WTC11 (cell line): ENCODE data around the gene CTIF.

Source experiments
- CBFB ChIP-seq: sonication (generic); formaldehyde crosslinking; IDR thresholded peaks from 2 replicates; pipeline ENCODE4 v1.8.1; 2022; ENCODE audit warnings: mild to moderate bottlenecking, low read depth, missing genetic modification reagents
- ESRRA ChIP-seq: sonication (generic); formaldehyde crosslinking; IDR thresholded peaks from 2 replicates; pipeline ENCODE4 v1.8.1; 2022; ENCODE audit warnings: mild to moderate bottlenecking, missing genetic modification reagents, borderline replicate concordance
- FOXK1 ChIP-seq: sonication (generic); formaldehyde crosslinking; IDR thresholded peaks from 2 replicates; pipeline ENCODE4 v1.8.0; 2022; ENCODE audit warnings: mild to moderate bottlenecking, moderate library complexity, missing genetic modification reagents
- JUN ChIP-seq: sonication (generic); formaldehyde crosslinking; IDR thresholded peaks from 2 replicates; pipeline ENCODE4 v1.8.0; 2023; ENCODE audit warnings: mild to moderate bottlenecking, missing genetic modification reagents
- ZNF138 ChIP-seq: sonication (generic); formaldehyde crosslinking; conservative IDR thresholded peaks from 2 replicates; pipeline ENCODE4 v1.8.1; 2022; ENCODE audit warnings: mild to moderate bottlenecking, moderate library complexity, missing genetic modification reagents
- TF ChIP-seq, protein P1 (sequence below): sonication (generic); formaldehyde crosslinking; IDR thresholded peaks from 2 replicates; pipeline ENCODE4 v1.8.0; 2022; ENCODE audit warnings: mild to moderate bottlenecking, missing genetic modification reagents
- TF ChIP-seq, protein P2 (sequence below): fragments of 200-600 bp; IDR thresholded peaks from 2 replicates; pipeline ENCODE4 v1.8.0; 2022; ENCODE audit warnings: antibody characterized with exemption
- TF ChIP-seq, protein P3 (sequence below): sonication (generic); formaldehyde crosslinking; IDR thresholded peaks from 2 replicates; pipeline ENCODE4 v1.8.1; 2022; ENCODE audit warnings: low read depth, missing genetic modification reagents, borderline replicate concordance
- TF ChIP-seq, protein P4 (sequence below): sonication (generic); formaldehyde crosslinking; IDR thresholded peaks from 2 replicates; pipeline ENCODE4 v1.8.0; 2022; ENCODE audit warnings: mild to moderate bottlenecking, missing genetic modification reagents
- TF ChIP-seq, protein P5 (sequence below): sonication (generic); formaldehyde crosslinking; conservative IDR thresholded peaks from 2 replicates; pipeline ENCODE4 v1.8.1; 2022; ENCODE audit warnings: mild to moderate bottlenecking, missing genetic modification reagents
- TF ChIP-seq, protein P6 (sequence below): sonication (generic); formaldehyde crosslinking; IDR thresholded peaks from 2 replicates; pipeline ENCODE4 v1.8.1; 2023; ENCODE audit warnings: mild to moderate bottlenecking, missing genetic modification reagents, moderate library complexity
- TF ChIP-seq, protein P7 (sequence below): sonication (generic); formaldehyde crosslinking; IDR thresholded peaks from 2 replicates; pipeline ENCODE4 v1.8.0; 2022; ENCODE audit warnings: mild to moderate bottlenecking, missing genetic modification reagents

DNA sequence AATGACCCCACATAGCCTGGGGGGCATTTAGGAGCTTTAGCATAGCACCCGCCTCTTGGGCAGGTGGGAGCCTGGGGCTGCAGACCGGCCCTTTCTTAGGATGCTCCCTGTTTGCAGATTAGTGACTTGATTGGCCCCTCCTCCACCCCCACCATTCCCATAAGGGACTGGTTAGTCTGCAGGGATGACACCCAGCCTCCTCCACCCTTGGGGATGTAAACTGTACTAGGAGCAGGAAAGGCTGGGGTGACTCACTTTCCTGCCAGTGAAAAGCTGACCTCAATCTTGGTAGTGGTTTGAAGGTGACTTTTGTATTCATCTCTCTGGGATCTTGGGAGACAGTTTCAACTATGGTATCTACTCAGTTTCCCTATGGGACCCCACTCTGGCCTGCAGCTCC, 24.2 kb downstream of the CTIF start:
- TF ChIP-seq, protein P1, sequence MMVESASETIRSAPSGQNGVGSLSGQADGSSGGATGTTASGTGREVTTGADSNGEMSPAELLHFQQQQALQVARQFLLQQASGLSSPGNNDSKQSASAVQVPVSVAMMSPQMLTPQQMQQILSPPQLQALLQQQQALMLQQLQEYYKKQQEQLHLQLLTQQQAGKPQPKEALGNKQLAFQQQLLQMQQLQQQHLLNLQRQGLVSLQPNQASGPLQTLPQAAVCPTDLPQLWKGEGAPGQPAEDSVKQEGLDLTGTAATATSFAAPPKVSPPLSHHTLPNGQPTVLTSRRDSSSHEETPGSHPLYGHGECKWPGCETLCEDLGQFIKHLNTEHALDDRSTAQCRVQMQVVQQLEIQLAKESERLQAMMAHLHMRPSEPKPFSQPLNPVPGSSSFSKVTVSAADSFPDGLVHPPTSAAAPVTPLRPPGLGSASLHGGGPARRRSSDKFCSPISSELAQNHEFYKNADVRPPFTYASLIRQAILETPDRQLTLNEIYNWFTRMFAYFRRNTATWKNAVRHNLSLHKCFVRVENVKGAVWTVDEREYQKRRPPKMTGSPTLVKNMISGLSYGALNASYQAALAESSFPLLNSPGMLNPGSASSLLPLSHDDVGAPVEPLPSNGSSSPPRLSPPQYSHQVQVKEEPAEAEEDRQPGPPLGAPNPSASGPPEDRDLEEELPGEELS (CRISPR knock-in tag) = no peak
- TF ChIP-seq, protein P2, sequence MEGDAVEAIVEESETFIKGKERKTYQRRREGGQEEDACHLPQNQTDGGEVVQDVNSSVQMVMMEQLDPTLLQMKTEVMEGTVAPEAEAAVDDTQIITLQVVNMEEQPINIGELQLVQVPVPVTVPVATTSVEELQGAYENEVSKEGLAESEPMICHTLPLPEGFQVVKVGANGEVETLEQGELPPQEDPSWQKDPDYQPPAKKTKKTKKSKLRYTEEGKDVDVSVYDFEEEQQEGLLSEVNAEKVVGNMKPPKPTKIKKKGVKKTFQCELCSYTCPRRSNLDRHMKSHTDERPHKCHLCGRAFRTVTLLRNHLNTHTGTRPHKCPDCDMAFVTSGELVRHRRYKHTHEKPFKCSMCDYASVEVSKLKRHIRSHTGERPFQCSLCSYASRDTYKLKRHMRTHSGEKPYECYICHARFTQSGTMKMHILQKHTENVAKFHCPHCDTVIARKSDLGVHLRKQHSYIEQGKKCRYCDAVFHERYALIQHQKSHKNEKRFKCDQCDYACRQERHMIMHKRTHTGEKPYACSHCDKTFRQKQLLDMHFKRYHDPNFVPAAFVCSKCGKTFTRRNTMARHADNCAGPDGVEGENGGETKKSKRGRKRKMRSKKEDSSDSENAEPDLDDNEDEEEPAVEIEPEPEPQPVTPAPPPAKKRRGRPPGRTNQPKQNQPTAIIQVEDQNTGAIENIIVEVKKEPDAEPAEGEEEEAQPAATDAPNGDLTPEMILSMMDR = no peak
- no peak for TF ChIP-seq ZNF138 (CRISPR knock-in tag)
- TF ChIP-seq ESRRA (CRISPR knock-in tag) = no peak
- TF ChIP-seq CBFB (CRISPR knock-in tag) = no peak
- TF ChIP-seq FOXK1 = no peak
- TF ChIP-seq, protein P3, sequence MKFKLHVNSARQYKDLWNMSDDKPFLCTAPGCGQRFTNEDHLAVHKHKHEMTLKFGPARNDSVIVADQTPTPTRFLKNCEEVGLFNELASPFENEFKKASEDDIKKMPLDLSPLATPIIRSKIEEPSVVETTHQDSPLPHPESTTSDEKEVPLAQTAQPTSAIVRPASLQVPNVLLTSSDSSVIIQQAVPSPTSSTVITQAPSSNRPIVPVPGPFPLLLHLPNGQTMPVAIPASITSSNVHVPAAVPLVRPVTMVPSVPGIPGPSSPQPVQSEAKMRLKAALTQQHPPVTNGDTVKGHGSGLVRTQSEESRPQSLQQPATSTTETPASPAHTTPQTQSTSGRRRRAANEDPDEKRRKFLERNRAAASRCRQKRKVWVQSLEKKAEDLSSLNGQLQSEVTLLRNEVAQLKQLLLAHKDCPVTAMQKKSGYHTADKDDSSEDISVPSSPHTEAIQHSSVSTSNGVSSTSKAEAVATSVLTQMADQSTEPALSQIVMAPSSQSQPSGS (CRISPR knock-in tag) = no peak
- TF ChIP-seq, protein P4, sequence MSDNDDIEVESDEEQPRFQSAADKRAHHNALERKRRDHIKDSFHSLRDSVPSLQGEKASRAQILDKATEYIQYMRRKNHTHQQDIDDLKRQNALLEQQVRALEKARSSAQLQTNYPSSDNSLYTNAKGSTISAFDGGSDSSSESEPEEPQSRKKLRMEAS (CRISPR knock-in tag) = no peak
- TF ChIP-seq JUN = no peak
- TF ChIP-seq, protein P5, sequence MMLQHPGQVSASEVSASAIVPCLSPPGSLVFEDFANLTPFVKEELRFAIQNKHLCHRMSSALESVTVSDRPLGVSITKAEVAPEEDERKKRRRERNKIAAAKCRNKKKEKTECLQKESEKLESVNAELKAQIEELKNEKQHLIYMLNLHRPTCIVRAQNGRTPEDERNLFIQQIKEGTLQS = no peak
- TF ChIP-seq, protein P6, sequence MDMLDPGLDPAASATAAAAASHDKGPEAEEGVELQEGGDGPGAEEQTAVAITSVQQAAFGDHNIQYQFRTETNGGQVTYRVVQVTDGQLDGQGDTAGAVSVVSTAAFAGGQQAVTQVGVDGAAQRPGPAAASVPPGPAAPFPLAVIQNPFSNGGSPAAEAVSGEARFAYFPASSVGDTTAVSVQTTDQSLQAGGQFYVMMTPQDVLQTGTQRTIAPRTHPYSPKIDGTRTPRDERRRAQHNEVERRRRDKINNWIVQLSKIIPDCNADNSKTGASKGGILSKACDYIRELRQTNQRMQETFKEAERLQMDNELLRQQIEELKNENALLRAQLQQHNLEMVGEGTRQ (CRISPR knock-in tag) = no peak
- TF ChIP-seq, protein P7, sequence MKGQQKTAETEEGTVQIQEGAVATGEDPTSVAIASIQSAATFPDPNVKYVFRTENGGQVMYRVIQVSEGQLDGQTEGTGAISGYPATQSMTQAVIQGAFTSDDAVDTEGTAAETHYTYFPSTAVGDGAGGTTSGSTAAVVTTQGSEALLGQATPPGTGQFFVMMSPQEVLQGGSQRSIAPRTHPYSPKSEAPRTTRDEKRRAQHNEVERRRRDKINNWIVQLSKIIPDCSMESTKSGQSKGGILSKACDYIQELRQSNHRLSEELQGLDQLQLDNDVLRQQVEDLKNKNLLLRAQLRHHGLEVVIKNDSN (CRISPR knock-in tag) = no peak
